ENCODE results near the gene TPX2. TPM values are rescaled to one million over a fixed set of nuclear protein-coding genes. Genes with fewer than 3 reads are reported as not detected.
A peak's percentile ranks its signal among the peaks of the same experiment; 100 is the strongest.
"Not testable (repeated sequence)": the region's sequence is repeated elsewhere in the genome, so short reads cannot be mapped to it uniquely, and the experiment has no call there.

The TPX2 gene
- total RNA-seq, 8 experiments from 2014 or later, result 1.1 to 75.3 (median 6.1) TPM

GRCh38 chr20:31822421-31823330 is 83.6 kb downstream of the TPX2 start:
- Histone ChIP-seq H3K4me3 (peak overlapping the region in 1 of 5 donors; percentile 0), H3K4me1 (replicated peaks in 1 of 2) (peaks cover 10 to 14% of the 10 kb centered on the region in 2 donors), H3K27ac (no peak overlapping the region)
- WGBS, 10 experiments, result 14% methylated on average over 2 of the region's 29 CpGs; no CpG with 5 or more reads in 9 of the 10 experiments
- ATAC-seq (replicated peaks in 6 of 8), result peak; percentile 91 to 96 (median 92)
- in situ Hi-C loops (cut with MboI; ENCODE audit: low pct_unique_long_range_greater_than_20kb in 2 of 9, low sequenced_read_pairs in 9 of 9, unreplicated experiment in 9 of 9), result no loop called here

GRCh38 chr20:31823360-31824124 is 84.5 kb downstream of the TPX2 start:
- in situ Hi-C loops (cut with MboI; ENCODE audit: low pct_unique_long_range_greater_than_20kb in 2 of 9, low sequenced_read_pairs in 9 of 9, unreplicated experiment in 9 of 9), result no loop called here
- no peak overlapping the region for H3K27ac ChIP-seq
- WGBS, 10 experiments, result 0 to 81% (median 52%) methylated on average over 2 to 5 of the region's 14 CpGs; no CpG with 5 or more reads in 4 of the 10 experiments
- no peak overlapping the region for H3K4me3 ChIP-seq
- peaks cover 10 to 14% of the 10 kb centered on the region in 2 donors for H3K4me1 ChIP-seq (replicated peaks in 1 of 2)
- ATAC-seq (replicated peaks in 6 of 8), result peak in 5 of 8 experiments; percentile 0 to 18 (median 14)

GRCh38 chr20:31824125-31824485 is 85.0 kb downstream of the TPX2 start:
- ATAC-seq (replicated peaks in 6 of 8), result no peak
- WGBS, 10 experiments, result 83 to 100% (median 100%) methylated on average over 1 to 2 of the region's 4 CpGs; no CpG with 5 or more reads in 7 of the 10 experiments
- Histone ChIP-seq H3K4me3 (no peak overlapping the region), H3K4me1 (replicated peaks in 1 of 2) (peaks cover 10 to 14% of the 10 kb centered on the region in 2 donors), H3K27ac (no peak overlapping the region)
- in situ Hi-C loops (cut with MboI; ENCODE audit: low pct_unique_long_range_greater_than_20kb in 2 of 9, low sequenced_read_pairs in 9 of 9, unreplicated experiment in 9 of 9), result no loop called here

GRCh38 chr20:31824554-31825313 is 85.6 kb downstream of the TPX2 start:
- WGBS, 10 experiments, result 30 to 100% (median 85%) methylated on average over 1 to 7 of the region's 14 CpGs; no CpG with 5 or more reads in 3 of the 10 experiments
- Histone ChIP-seq H3K27ac (no peak overlapping the region), H3K4me3 (no peak overlapping the region), H3K4me1 (replicated peaks in 1 of 2) (peaks cover 10 to 14% of the 10 kb centered on the region in 2 donors)
- in situ Hi-C loops (cut with MboI; ENCODE audit: low pct_unique_long_range_greater_than_20kb in 2 of 9, low sequenced_read_pairs in 9 of 9, unreplicated experiment in 9 of 9), result loop anchor here in 2 of 9 experiments (25.0 kb wide), 2 partner anchors 263 to 838 kb away; partner anchors contain the start of gene C20orf203 (in 1 of the 2)
- no peak for ATAC-seq (replicated peaks in 6 of 8)

GRCh38 chr20:31826074-31826473 is 87.0 kb downstream of the TPX2 start:
- Histone ChIP-seq H3K4me1 (replicated peaks in 1 of 2) (peaks cover 10 to 14% of the 10 kb centered on the region in 2 donors), H3K27ac (no peak overlapping the region), H3K4me3 (no peak overlapping the region)
- WGBS, 10 experiments, result 37 to 100% (median 88%) methylated on average over 1 to 5 of the region's 5 CpGs; no CpG with 5 or more reads in 2 of the 10 experiments
- in situ Hi-C loops (cut with MboI; ENCODE audit: low pct_unique_long_range_greater_than_20kb in 2 of 9, low sequenced_read_pairs in 9 of 9, unreplicated experiment in 9 of 9), result loop anchor here in 2 of 9 experiments (25.0 kb wide), 2 partner anchors 261 to 836 kb away; partner anchors contain the start of gene C20orf203 (in 1 of the 2)
- ATAC-seq (replicated peaks in 6 of 8), result no peak

- H3K4me3 ChIP-seq, result no peak overlapping the region
- H3K27ac ChIP-seq, result no peak overlapping the region
- peaks cover 10 to 14% of the 10 kb centered on the region in 2 donors for H3K4me1 ChIP-seq (replicated peaks in 1 of 2)
- in situ Hi-C loops (cut with MboI; ENCODE audit: low pct_unique_long_range_greater_than_20kb in 2 of 9, low sequenced_read_pairs in 9 of 9, unreplicated experiment in 9 of 9), result loop anchor here in 2 of 9 experiments (25.0 kb wide), 2 partner anchors 260 to 835 kb away; partner anchors contain the start of gene C20orf203 (in 1 of the 2)
- no peak for ATAC-seq (replicated peaks in 6 of 8)
- 20 to 83% (median 40%) methylated on average over 1 to 2 of the region's 2 CpGs; no CpG with 5 or more reads in 6 of the 10 experiments for WGBS, 10 experiments
These were observed 88.0 kb downstream of the TPX2 start for GRCh38 chr20:31827059-31827458.

GRCh38 chr20:31828016-31828415 is 88.9 kb downstream of the TPX2 start:
- H3K27ac ChIP-seq, result not testable (repeated sequence)
- in situ Hi-C loops (cut with MboI; ENCODE audit: low pct_unique_long_range_greater_than_20kb in 2 of 9, low sequenced_read_pairs in 9 of 9, unreplicated experiment in 9 of 9), result loop anchor here in 2 of 9 experiments (25.0 kb wide), 2 partner anchors 259 to 834 kb away; partner anchors contain the start of gene C20orf203 (in 1 of the 2)
- WGBS, 10 experiments, result 92 to 100% (median 100%) methylated on average over 1 to 7 of the region's 11 CpGs; no CpG with 5 or more reads in 5 of the 10 experiments

GRCh38 chr20:31829731-31830130 is 90.6 kb downstream of the TPX2 start:
- ATAC-seq (replicated peaks in 6 of 8), result no peak
- no peak overlapping the region for H3K4me3 ChIP-seq
- no peak overlapping the region for H3K27ac ChIP-seq
- in situ Hi-C loops (cut with MboI; ENCODE audit: low pct_unique_long_range_greater_than_20kb in 2 of 9, low sequenced_read_pairs in 9 of 9, unreplicated experiment in 9 of 9), result loop anchor here in 2 of 9 experiments (25.0 kb wide), 2 partner anchors 258 to 833 kb away; partner anchors contain the start of gene C20orf203 (in 1 of the 2)
- H3K4me1 ChIP-seq (replicated peaks in 1 of 2), result peaks cover 2 to 5% of the 10 kb centered on the region in 2 donors
- 92 to 96% (median 95%) methylated on average over 3 to 6 of the region's 6 CpGs; no CpG with 5 or more reads in 6 of the 10 experiments for WGBS, 10 experiments

More at GRCh38 chr20:31828016-31828415, 88.9 kb downstream of the TPX2 start:
- peaks cover 9 to 12% of the 10 kb centered on the region in 2 donors for H3K4me1 ChIP-seq (replicated peaks in 1 of 2)
- H3K4me3 ChIP-seq; ATAC-seq (replicated peaks in 6 of 8): not testable (repeated sequence)

- 50 to 93% (median 87%) methylated on average over 1 to 5 of the region's 8 CpGs; no CpG with 5 or more reads in 6 of the 10 experiments for WGBS, 10 experiments
- in situ Hi-C loops (cut with MboI; ENCODE audit: low pct_unique_long_range_greater_than_20kb in 2 of 9, low sequenced_read_pairs in 9 of 9, unreplicated experiment in 9 of 9), result loop anchor here in 2 of 9 experiments (25.0 kb wide), 2 partner anchors 257 to 832 kb away; partner anchors contain the start of gene C20orf203 (in 1 of the 2)
These were observed 91.4 kb downstream of the TPX2 start for GRCh38 chr20:31830406-31830981.

GRCh38 chr20:31831211-31831610 is 92.1 kb downstream of the TPX2 start:
- Histone ChIP-seq H3K4me1 (replicated peaks in 1 of 2) (peaks cover 6 to 10% of the 10 kb centered on the region in 2 donors), H3K4me3 (no peak overlapping the region), H3K27ac (no peak overlapping the region)
- in situ Hi-C loops (cut with MboI; ENCODE audit: low pct_unique_long_range_greater_than_20kb in 2 of 9, low sequenced_read_pairs in 9 of 9, unreplicated experiment in 9 of 9), result loop anchor here in 2 of 9 experiments (25.0 kb wide), 2 partner anchors 256 to 831 kb away; partner anchors contain the start of gene C20orf203 (in 1 of the 2)
- 57 to 100% (median 80%) methylated on average over 1 to 4 of the region's 6 CpGs; no CpG with 5 or more reads in 4 of the 10 experiments for WGBS, 10 experiments
- no peak for ATAC-seq (replicated peaks in 6 of 8)

More at GRCh38 chr20:31830406-31830981, 91.4 kb downstream of the TPX2 start:
- H3K27ac ChIP-seq, result no peak overlapping the region
- H3K4me3 ChIP-seq, result no peak overlapping the region
- peaks cover 2 to 5% of the 10 kb centered on the region in 2 donors for H3K4me1 ChIP-seq (replicated peaks in 1 of 2)
- no peak for ATAC-seq (replicated peaks in 6 of 8)

GRCh38 chr20:31831771-31832306 is 92.7 kb downstream of the TPX2 start:
- 60 to 100% (median 91%) methylated on average over 1 to 3 of the region's 17 CpGs; no CpG with 5 or more reads in 6 of the 10 experiments for WGBS, 10 experiments
- in situ Hi-C loops (cut with MboI; ENCODE audit: low pct_unique_long_range_greater_than_20kb in 2 of 9, low sequenced_read_pairs in 9 of 9, unreplicated experiment in 9 of 9), result loop anchor here in 2 of 9 experiments (25.0 kb wide), 2 partner anchors 255 to 830 kb away; partner anchors contain the start of gene C20orf203 (in 1 of the 2)

More at GRCh38 chr20:31831771-31832306, 92.7 kb downstream of the TPX2 start:
- Histone ChIP-seq H3K27ac (no peak overlapping the region), H3K4me3 (no peak overlapping the region), H3K4me1 (replicated peaks in 1 of 2) (peaks cover 8 to 13% of the 10 kb centered on the region in 2 donors)
- no peak for ATAC-seq (replicated peaks in 6 of 8)

Measured in motor neuron (in vitro differentiated cells).